ENCODE data around the gene NAA11.

The NAA11 gene

GRCh38 chr4:79315891-79316290, 10.0 kb downstream of the NAA11 start:
- DNase-seq (ENCODE audit: low spot score): no peak
- TF ChIP-seq CTCF (IDR thresholded peaks at IDR 0.05; ENCODE audit: extremely low read depth, missing control alignments): no peak

GRCh38 chr4:79311279-79311678, 14.6 kb downstream of the NAA11 start:
- TF ChIP-seq CTCF (IDR thresholded peaks at IDR 0.05; ENCODE audit: extremely low read depth, missing control alignments): no peak
- no peak for DNase-seq (ENCODE audit: low spot score)

GRCh38 chr4:79308971-79309370, 16.9 kb downstream of the NAA11 start:
- no peak for DNase-seq (ENCODE audit: low spot score)
- no peak for TF ChIP-seq CTCF (IDR thresholded peaks at IDR 0.05; ENCODE audit: extremely low read depth, missing control alignments)

GRCh38 chr4:79308137-79308536, 17.7 kb downstream of the NAA11 start:
- no peak for DNase-seq (ENCODE audit: low spot score)
- no peak for TF ChIP-seq CTCF (IDR thresholded peaks at IDR 0.05; ENCODE audit: extremely low read depth, missing control alignments)

- no peak for TF ChIP-seq CTCF (IDR thresholded peaks at IDR 0.05; ENCODE audit: extremely low read depth, missing control alignments)
- DNase-seq (ENCODE audit: low spot score): no peak
Observed at GRCh38 chr4:79306795-79307194, 19.1 kb downstream of the NAA11 start.

GRCh38 chr4:79300280-79300679, 25.6 kb downstream of the NAA11 start:
- TF ChIP-seq CTCF (IDR thresholded peaks at IDR 0.05; ENCODE audit: extremely low read depth, missing control alignments): no peak

GRCh38 chr4:79298484-79298883, 27.4 kb downstream of the NAA11 start:
- no peak for DNase-seq (ENCODE audit: low spot score)
- no peak for TF ChIP-seq CTCF (IDR thresholded peaks at IDR 0.05; ENCODE audit: extremely low read depth, missing control alignments)

More at GRCh38 chr4:79300280-79300679, 25.6 kb downstream of the NAA11 start:
- DNase-seq (ENCODE audit: low spot score): no peak
